GM18508 (cell line): ENCODE measurements around the gene TEX22.

Experiments used
- ATAC-seq: cut with Tn5 transposase; IDR thresholded peaks from one replicate; pipeline ENCODE4 v1.9.1; 2021; ENCODE audit warnings: moderate number of reproducible peaks; ENCODE audit not compliant: insufficient read depth, unreplicated experiment

TEX22 gene

DNA sequence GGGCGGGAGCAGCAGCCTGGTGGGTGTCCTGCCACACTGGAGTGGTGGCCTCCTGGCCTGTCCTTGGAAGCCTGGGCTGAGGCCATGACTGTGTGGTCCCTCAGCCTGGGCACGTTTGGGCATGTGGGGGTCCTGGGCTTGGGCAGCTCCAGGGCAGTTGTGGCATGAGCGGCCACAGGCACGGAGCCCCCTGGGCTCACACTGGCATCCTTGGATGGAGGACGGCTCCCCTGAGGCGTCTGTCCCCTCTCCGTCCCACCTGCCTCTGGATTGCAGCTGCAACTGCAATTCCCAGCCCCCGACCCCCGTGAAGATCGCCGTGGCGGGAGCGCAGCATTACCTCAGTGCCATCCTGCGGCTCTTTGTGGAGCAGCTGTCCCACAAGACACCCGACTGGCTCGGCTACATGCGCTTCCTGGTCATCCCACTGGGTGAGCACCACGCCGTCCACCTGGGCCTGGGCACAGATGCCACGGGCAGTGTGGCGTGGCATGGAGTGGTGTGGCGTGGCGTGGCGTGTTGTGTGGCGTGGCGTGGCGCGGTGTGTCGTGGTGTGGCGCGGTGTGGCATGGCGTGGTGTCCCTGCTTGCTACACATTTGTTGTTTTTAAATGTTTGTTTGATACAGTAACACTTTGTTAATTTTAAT, 15.1 kb upstream of the TEX22 start:
- no peak for ATAC-seq

DNA sequence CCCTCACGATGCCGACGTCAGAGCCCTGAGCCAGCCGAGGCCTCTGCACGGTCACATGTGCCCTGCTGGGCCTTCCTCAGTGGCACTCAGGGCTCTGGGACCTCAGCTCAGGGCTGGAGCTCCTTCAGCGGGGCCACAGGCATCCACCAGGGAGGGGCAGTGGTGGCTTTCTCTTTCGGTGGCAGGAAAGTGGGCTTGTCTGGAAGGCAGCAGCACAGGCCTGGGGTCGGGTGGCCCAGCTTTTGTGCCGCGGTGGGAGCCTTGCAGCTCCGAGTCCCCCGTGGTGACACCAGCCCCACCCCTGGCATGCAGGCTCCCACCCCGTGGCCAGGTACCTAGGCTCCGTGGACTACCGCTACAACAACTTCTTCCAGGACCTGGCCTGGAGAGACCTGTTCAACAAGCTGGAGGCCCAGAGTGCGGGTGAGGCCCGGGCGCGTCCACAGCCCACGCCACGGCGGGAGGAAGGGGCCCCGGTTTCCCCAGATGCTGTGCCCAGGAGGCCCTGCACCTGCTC, 14.2 kb upstream of the TEX22 start:
- ATAC-seq: no peak

DNA sequence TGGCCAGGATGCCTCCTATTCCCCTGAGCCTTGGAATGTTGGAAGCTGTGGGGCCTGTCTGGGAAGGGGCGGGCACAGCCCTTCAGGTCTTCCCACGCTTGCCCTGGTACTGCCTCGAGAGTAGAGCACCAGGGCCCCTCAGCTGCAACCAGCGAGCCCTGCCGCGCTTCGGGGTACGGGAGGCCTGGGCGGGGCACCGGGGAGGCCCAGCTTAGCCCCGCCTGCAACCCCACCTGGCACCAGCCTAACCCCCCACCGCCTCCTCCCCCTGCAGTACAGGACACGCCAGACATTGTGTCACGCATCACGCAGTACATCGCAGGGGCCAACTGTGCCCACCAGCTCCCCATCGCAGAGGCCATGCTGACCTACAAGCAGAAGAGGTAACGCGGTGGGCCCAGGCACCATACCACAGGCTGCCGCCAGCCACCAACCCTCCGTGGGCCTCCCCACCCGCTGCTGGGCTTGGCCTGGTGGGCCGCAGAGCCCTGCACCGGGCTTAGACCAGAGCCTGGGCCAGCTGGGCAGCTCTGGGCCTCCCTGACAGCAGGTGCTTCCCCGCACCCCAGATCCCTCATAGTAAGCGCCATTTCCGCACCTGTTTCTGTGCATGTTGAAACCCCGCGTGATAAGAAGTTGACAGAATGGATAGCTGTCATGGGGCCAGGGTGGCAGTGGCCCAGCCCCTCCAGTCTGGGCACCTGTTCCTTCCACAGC, 13.6 kb upstream of the TEX22 start:
- ATAC-seq: no peak

DNA sequence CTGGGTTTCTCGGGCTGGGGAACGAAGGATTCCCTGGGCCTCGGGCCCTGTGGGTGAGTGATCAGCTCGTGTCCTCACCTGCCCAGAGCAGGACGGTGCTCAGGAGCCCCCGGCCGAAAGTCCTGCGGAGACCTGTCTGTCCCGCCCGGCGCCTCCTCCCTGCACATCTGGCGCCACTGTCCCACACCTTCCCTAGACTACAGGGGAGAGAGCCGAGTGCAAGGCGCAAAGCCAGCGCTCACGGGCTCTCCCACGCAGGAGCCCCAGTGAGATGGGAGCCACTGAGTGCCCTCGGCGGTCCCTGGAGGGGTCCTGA, 13.1 kb upstream of the TEX22 start:
- no peak for ATAC-seq

DNA sequence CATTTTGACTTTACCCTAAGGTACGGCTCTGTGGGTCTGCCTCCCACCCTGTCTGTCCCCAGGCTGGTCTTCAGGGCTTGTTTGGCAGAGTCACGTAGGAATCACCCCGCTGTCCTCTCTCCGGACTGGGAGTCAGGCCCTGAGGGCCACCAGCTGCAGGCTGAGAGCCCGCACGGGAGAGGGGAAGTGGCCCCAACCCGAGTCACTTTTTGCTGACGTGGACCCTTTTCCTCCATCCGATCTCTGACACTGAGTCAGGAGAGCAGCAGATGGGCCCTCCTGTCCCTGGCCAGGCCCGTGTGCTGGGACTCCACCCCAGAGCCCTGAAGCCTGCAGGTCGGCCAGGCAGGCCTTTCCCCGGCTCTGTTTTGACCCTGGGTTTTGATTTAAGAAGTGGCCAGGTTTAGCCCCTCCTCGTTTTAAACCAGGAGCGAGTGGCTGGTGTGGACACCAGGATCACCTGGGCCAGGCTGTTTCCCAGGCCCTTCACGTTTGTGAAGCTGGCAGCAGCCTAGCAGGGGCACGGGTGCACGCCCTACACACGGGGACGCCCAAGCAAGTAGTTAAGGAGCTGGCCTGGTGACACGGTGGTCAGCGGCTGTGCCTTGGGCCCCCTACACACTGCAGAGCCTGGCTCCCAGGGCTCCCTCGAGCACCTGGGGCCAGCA, 12.5 kb upstream of the TEX22 start:
- no peak for ATAC-seq

DNA sequence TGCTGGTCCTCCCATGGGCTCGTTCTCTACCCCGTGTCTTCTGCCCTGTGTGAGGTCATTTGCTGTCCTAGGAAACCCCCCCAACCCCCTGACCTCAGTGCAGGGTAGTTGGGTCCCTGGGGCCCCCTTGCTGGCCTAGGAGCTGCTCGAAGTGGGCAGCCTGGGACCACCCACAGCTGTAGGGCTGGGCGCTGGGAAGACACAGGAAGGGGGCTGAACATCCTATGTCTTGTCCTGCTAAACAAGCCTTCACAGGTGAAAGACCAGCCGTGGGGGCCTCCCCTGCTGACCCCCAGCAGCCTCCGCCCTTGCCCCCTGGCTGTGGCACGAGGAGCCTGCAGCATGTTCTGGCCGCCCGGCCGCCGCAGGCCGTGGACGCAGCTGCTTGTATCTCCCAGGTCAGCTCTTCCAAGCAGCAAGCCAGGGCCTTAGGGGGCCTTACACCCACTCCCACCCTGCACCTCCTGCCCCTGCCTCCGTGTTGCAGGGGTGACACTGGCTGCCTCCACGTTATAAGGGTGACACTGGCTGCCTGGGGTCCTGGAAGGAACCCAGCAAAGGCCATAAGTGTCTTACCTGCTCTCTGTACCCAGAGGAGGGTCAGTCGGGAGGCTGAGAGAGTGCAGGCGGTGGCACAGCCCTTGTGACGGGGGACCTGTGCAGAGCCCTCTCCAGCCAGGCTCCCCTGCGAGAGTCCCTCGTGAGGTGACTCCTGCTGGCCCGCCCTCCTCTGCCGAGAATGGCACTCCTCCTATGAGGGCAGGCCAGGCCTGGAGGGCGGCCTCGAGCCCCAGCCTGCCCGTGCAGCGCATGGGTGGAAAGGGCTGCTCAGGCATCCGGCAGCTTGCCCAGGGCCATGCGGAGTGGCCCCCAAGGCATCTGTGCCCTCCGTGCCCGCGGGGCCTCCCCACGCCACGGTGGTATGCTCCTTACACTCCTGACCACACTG, 11.5 kb upstream of the TEX22 start:
- ATAC-seq: no peak

DNA sequence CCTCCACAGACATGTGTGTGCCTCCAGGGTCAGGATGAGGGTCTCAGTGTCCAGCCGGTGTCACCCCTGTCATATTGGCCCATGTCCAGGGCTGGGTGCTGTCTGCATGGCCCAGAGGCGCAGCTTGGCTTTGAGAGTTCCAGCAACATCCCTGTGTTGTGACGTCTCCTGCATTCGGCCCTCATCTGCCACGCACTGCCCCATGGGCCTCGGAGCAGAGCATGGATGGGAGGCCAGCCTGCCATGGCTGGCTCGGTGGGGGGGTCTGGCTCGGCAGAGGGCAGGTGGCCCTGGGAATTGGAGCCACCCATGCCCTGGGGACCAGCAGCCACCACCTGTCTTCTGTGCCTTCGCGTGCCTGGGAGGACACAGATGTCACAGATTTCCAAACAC, 10.8 kb upstream of the TEX22 start:
- ATAC-seq: no peak

DNA sequence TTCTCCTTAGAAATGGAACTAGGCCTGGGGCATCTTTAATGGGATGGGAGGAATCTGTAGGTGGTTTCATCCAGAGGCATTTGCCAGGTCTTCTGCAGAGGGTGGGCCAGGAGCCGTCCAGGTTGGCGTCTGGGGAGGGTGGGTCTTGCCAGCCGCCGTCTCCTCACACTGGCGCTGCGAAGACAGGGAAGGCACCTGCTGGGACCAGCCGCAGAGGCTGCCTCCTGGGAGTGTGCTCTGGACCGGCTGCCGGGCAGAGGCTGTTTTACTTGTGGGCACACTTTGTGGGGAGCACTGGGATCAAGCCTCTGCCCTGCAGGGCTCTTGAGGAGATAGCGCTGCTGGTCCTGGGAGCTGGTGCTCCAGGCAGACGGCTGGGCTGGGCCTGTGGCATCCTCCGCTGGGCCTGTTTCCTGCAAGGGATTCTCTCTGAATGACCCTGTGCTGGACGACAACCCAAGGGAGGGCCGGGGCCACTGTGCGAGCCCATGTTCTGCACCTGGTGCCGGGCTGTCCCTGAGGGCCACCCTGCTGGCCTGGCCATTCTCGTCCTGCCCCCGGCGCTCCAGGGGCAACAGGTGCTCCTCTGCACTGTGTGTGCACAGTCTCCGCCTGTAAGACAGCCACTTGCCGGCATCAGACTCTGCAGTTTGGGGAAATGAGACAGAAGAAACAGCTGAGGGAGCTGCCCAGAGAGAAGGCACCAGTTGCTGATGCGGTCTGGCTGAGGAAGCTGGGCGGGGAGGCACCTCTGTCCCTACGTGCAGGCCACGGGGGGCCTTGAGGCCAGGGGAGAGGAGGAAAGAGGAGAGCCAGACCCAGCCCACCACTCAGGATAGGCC, 10.0 kb upstream of the TEX22 start:
- ATAC-seq: no peak

DNA sequence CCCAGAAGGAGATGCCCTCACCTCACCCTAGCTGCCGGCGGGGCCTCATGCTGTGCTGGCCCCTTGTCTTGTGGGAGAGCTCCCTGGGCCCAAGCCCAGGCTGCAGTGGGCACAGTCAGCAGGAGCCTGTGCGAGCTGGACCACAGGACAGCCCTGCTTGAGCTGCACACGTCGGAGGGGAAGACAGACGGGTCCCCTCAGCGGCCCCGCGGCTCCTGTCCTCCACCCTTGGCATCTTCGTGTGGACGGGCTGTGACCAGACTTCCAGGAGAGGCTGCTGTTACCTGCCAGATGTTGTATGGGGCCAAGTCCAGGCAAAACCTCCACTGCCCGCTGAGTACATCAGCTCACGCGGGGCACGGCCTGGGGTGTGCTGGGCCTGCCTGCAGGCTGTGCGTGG, 9.4 kb upstream of the TEX22 start:
- ATAC-seq: no peak

DNA sequence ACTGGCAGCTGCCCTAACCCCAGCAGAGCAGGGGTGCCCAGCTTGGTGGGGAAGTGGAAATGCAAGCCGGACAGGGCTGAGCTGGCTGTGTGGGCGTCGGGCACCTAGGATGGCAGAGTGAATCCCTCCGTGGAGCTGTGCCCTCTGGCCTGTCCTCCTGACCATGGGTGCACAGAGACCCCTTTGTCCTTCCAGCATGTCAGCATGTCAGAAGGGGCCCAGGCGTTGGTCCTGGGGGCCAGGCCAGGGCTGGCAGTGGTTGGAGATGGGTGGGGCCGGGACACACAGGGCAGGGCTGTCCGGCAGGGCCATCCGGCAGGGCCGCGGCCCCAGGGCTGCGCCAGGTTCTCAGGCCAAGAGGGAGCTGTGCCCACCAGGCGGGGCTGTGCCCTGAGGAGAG, 8.8 kb upstream of the TEX22 start:
- no peak for ATAC-seq

DNA sequence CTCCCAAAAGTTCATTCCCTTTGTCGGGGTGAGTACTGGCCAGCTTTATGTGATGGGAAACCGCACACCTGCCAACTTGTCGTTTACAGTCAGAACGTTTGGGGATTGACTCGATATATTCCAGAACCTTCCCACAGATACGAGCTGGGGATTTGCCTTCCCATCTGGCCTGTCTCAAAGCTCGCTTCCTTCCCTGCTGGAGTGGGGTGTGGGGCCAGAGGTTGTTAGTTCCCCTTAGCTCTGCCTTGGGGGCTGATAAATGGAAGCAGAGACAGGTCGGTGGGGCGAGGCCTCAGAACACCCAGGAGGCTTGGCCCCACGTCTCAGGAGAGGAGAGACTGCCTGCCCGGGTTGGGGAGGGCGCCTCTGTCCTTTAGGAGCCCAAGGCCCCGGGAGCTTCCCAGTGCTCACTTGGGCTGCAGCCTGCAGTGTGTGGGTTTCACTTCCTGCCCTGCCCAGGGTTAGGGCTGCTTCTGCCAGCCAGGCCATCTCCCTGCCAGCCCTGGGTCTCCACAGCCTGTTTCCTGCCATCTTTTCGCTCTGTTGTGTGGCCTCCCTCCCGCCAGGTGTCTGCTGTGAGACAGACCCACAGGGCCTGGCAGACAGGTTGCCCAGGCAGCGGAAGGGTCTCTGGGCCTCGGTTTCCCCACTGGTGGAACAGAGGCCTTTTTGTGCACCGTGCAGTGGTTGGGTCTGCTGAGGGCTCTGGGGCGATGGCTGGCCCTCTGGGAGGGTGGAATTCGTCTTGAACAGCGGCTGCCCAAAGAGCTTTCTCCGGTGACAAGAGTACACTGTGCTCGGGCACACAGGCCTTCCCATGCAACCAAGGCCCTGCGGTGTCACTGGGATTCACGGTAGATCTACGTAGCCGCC, 8.1 kb upstream of the TEX22 start:
- no peak for ATAC-seq

DNA sequence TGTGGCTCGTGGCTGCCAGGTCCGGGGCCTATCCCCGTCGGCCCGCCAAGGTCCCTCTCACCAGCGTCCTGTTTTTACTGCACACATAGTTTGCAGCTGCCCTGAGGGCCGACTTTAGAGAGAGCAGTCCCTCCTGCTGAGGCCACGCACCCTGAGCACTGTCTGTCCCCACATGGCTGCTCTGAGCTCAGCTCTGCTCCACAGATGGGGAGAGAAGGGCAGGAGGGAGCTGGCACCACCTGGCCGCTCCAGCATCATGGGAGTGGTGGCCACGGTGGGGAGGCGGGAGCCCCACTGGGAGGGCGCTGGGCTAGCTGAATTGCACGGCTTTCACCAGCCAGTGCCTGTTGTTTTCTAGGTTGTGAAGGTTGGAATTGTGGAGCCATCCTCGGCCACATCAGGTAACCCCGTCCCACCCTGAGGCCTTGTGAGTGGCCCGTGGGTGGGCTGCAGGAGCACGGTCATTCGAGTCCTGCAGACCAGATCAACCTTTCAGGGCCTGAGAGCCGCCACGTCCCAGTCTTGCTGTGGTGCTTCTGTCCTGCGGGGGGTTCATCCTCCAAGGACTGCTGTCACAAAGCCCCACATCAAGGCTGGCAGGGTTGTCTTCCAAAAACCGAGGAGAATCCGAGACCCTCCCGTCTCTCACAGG, 7.4 kb upstream of the TEX22 start:
- ATAC-seq: no peak

DNA sequence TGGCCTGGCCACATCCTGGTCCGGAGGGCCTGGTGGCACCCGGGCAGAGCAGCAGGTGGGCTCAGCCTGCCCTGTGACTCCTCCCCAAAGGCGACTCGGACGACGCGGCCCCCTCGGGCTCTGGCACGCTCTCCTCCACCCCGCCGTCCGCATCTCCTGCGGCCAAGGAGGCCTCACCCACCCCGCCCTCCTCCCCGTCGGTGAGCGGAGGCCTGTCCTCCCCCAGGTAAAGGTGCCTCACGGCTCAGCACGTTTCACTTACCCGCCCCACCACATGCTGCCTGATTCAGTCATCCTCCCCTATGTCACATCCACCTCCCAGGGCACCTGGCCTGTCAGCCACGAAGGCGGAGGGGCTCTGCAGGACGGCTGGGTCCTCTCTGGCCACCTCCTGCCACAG, 6.8 kb upstream of the TEX22 start:
- ATAC-seq: no peak

DNA sequence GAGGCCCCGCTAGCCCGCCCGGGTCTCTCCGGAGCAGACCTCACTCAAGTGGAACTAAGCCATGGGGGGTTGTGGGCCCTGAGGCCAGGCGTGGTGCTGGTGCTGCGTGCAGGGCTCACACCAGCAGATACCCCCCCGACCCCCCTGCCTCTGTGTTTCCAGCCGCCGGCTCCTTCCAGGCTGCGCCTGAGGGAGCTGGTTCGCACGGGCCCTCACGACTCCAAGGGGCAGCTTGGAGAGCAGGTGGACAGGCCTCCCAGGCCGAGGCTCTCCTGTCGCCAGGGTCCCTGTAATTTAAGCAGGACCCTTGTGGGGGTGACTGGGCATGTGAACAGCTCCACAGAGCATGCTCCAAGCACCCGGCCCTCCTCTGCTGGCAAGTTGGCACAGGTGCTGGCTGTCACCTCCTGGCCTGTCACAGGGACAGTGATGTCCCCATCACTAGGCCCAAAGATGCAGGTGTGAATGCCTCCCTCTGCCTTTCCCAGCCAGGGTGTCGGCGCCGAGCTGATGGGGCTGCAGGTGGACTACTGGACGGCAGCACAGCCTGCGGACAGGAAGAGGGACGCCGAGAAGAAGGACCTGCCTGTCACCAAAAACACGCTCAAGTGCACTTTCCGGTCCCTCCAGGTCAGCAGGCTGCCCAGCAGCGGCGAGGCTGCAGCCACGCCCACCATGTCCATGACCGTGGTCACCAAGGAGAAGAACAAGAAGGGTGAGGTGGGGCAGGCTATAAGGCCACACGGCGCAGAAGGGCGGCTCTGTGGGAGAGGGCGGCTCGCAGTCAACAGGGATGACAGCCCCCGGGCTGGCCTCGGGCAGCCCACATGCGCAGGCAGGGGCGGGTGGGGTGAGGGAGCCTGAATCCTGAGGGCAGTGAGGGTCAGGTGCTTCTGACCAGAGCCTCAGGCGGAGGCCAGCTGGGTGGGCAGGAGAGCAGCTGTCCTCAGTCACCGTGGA, 5.9 kb upstream of the TEX22 start:
- no peak for ATAC-seq

DNA sequence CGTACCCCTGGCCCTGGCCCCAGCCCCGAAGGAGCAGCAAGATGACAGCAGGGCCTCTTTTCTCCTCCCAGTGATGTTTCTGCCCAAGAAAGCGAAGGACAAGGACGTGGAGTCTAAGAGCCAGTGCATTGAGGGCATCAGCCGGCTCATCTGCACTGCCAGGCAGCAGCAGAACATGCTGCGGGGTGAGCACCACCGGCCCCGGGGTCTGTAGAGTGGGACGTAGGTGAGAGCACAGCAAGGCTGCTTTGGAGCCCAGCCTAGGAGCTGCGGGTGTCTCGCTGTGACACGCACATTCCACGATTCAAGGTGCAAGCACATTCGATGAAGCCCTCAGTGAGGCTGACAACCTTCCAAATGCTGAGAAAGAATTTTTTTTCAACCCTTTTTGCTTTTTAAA, 5.2 kb upstream of the TEX22 start:
- no peak for ATAC-seq

DNA sequence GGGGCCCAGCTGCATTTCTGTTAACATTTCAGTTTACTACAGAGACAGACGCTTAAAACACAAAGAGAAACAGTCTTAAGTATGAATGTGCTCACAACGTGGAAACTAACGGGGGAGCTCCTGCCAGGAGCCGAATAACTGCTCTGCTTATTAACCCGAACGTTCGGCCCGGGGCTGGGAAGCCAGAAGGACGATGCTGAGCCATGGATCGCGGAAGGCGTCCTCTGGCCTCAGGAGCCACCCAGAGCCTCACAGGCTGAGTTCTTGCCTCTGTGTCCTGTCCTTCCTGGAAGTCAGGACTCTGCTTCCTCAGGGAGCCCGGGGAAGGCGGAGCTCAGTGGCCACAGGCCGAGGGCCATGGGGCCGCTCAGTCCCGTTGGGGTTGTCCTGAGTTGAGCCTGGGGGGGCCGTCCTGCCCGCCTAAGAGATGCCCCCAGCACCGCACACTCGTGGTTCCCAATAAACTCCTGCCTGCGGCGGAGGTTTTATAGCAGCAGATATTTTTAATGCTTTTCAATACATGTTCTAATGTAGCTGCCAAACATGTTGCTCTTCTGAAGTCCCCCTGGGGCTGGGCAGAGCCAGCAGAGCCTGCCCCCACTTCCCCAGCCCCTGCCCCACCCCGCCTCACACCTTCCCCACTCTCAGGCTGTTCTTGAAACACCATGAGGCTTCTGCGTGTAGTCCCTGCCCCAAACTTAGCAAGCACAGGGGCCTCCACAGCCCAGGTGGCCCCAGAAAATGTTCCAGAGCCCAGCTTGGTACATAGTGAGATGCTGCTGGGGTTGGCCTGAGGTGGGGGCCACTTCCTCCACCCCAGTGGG, 3.4 kb upstream of the TEX22 start:
- ATAC-seq: no peak

DNA sequence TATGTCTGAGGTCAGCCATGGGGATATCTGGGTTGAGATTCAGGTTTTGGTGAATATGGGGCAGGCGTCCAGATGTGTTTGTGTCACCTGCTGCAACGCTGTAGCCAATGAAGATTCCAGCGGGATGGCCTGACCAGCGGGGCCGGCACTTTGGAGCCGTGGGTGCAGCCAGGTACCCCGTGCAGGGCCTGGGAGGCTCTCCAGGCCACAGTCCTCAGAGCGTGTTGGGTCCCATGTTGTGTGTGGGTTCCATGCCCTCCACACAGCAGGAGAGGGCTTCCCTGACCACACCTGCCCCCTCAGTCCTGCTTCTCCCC, 2.8 kb upstream of the TEX22 start:
- no peak for ATAC-seq
